Measurements from ENCODE around the gene EPG5. TPM values are rescaled to one million over a fixed set of nuclear protein-coding genes. Genes with fewer than 3 reads are reported as not detected.

The EPG5 gene
- polyA plus RNA-seq, 1 of the 3 experiments (the other 2 are of a cell fraction): 13.6 TPM

- TF ChIP-seq MXI1 (IDR thresholded peaks at IDR 0.05; ENCODE audit: low read depth, low read length): no peak
- TF ChIP-seq MAX (IDR thresholded peaks at IDR 0.05; ENCODE audit: low read depth): no peak
Observed at GRCh38 chr18:45991788-45992187, 24.7 kb upstream of the EPG5 start (continued).

GRCh38 chr18:45984546-45985235 is 17.6 kb upstream of the EPG5 start:
- 70% methylated on average over 4 of the region's 4 CpGs for WGBS (ENCODE audit: low lambda C conversion rate)
- peaks cover 0 to 18% of the 10 kb centered on the region in 2 experiments for H3K36me3 ChIP-seq (replicated peaks in 1 of 2; ENCODE audit: control insufficient read depth in 1 of 2, insufficient read depth in 2 of 2, low read length in 1 of 2)
- no peak overlapping the region for H3K4me2 ChIP-seq
- no peaks in the 10 kb centered on the region for H4K20me1 ChIP-seq (ENCODE audit: insufficient read depth)
- ChIA-PET CTCF (interaction anchor here (2.5 kb wide), 1 partner anchor 10 kb away, joined by 8 read pairs; no protein-coding TSS in a partner anchor), POLR2A (no interaction called here)
- no peak overlapping the region for H3K9ac ChIP-seq
- no peaks in the 10 kb centered on the region for H3F3A ChIP-seq (replicated peaks; ENCODE audit: insufficient read depth)
- H2AFZ ChIP-seq (ENCODE audit: low read depth): no peak overlapping the region
- H3K4me1 ChIP-seq (ENCODE audit: control insufficient read depth in 1 of 2, insufficient read depth in 2 of 2, low read depth in 1 of 2, low read length in 1 of 2): no peaks in the 10 kb centered on the region
- TF ChIP-seq SMC3 (IDR thresholded peaks at IDR 0.05; ENCODE audit: low read depth, low read length) (no peak), YY1 (IDR thresholded peaks at IDR 0.05; ENCODE audit: low read depth) (no peak), FOXM1 (IDR thresholded peaks at IDR 0.05; ENCODE audit: low read depth) (no peak), RXRA (IDR thresholded peaks at IDR 0.05; ENCODE audit: borderline replicate concordance, low read depth) (no peak), JUND (IDR thresholded peaks at IDR 0.05) (no peak), TEAD4 (IDR thresholded peaks at IDR 0.05; ENCODE audit: borderline replicate concordance, insufficient read depth) (no peak), CTCF (IDR thresholded peaks at IDR 0.05) (no peak), CHD2 (IDR thresholded peaks at IDR 0.05; ENCODE audit: low read length, partially characterized antibody) (no peak), POLR2AphosphoS5 (IDR thresholded peaks at IDR 0.05; ENCODE audit: low read depth, low read length) (no peak), REST (IDR thresholded peaks at IDR 0.05; ENCODE audit: low read depth, low read length) (no peak), GATA2 (CRISPR knock-in tag; IDR thresholded peaks at IDR 0.05) (no peak), NFIC (IDR thresholded peaks at IDR 0.05; ENCODE audit: borderline replicate concordance) (no peak), RFX5 (IDR thresholded peaks at IDR 0.05; ENCODE audit: low read length) (no peak)
- no peaks in the 10 kb centered on the region for H3K9me3 ChIP-seq
- no peaks in the 10 kb centered on the region for H3K27me3 ChIP-seq (ENCODE audit: insufficient read depth)
- no peak overlapping the region for H3K27ac ChIP-seq (ENCODE audit: low read depth in 2 of 2, low read length in 1 of 2)
- no peaks in the 10 kb centered on the region for H3K9me2 ChIP-seq
- DNase-seq: no peak
- H3K79me2 ChIP-seq (ENCODE audit: insufficient read depth): no peaks in the 10 kb centered on the region
- no peak overlapping the region for H3K4me3 ChIP-seq (ENCODE audit: low read depth in 2 of 2, low read length in 1 of 2)

Measured in SK-N-SH (cell line).